GM19035 (cell line): ENCODE data around the gene ITM2C.

Experiments
- ATAC-seq: cut with Tn5 transposase; IDR thresholded peaks from one replicate; pipeline ENCODE4 v1.9.1; 2021; ENCODE audit not compliant: unreplicated experiment

ITM2C gene

DNA sequence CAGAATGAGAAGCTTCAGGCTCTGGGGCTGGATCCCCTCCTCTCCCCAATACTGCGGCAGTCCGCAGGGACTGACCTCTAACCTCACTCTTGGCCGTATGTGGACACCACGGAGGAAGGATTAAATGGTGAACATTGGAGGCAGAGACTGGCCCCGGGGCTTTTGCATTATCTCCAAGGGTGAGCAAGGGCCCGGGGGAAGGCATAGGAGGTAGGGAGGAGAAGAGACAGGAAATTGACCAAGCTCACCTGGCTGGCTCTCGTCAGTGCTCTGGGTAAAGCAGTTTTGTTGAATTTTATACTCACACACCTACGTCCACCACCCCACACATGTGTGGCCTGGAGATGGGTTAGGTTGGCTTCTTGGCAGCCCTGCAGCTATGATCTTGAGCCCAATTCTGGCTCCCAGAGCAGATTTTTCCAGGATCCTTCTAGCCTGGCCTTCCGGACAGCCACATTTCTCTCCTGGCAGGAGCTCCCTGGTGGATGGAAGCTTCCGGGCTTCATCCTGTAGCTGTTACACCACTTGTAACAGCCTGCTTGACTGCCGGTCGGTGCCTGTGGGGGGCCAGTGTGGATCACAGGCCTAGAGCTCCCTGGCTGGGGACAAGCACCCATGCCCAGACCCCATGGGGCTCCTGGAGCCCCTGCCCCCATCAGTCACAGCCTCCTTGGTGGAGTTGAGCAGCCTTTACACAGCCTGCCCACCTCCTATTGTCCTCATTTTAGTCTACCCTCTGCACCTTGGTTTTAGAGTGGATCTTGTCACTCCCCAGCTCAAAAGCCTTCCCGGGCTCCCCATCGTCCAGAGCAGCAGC is 7.6 kb downstream of the ITM2C start:
- ATAC-seq: no peak

DNA sequence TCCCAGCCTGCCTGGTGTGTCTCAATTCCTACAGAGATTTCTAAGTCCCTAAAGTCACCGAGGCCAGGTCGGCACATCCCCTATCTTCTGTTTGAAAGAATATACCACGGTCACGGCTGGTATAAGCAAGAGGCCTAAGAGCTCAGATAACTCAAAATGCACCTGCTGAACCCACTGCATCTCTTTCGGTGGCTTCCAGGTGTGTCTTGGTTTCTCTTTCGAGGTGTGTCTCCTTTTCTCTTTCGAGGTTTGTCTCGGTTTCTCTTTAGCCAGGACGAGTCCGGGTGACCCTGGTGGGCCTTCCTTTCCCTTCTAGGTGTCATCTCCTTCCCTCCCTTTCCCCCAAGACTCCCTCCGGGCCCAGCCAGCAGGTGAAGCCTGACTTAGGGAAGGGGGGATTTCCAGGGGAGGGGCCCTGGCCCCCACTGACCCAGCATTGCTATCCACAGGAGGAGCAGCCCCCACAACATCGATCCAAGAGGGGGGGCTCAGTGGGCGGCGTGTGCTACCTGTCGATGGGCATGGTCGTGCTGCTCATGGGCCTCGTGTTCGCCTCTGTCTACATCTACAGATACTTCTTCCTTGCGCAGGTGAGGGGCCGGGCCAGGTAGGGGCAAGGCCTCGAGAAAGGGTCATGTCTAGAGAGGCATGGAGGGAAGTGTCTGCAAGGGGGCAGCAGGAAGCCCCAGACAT is 8.4 kb downstream of the ITM2C start:
- peak; percentile 71 for ATAC-seq

DNA sequence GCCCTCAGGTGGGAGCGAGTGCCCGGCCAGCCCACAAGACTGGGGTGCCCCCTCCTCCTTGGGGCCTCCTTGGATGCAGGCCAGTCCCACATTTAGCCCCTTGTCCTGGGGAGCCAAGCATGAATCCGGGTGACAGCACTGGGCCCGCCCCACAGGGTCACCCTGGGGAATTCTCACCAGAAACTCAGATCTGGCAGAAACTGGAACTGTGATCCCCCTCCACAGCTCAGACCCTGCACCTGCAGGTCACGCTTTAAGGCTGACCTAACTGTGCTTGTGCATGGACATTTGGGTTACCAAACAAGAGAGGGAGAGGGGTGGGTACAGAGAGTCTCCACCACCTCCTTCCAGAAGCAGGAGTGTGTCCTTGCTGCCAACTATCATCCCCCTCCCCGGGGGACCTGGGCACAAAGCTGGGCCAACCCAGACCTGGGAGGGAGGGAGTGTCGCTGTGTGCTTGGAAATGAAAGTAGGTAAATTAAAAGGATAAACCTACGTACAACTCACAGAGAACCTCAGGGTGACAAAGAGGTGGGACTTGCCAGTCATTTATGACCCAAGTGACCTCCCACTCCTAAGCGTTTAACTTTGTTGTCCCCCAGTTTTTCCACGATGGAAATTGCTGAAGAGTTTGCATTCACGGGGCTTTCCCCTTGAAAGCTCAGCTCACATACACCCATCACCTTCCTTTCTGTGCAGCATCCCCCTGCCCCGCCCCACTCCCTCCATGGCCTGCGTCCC is 9.1 kb downstream of the ITM2C start:
- ATAC-seq: peak; percentile 80

DNA sequence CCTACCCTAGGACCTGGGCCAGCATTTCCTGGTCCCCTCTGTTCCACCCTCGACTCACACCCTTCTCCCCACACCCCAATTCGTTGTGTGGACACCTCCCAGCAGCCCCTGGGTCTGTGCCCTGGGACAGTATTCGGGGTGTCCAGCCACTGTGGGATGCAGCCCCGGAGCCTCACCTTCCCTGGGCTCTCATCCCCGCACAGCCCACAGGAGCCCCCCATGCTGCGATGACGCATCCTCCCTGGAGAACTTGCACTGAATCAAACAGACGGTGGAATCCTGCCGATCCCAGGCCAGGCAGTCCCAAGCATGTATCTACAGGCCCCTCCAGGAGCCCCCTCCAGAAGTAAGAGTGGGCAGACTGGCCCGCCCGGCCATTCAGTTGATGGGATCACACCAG is 9.7 kb downstream of the ITM2C start:
- ATAC-seq: no peak

DNA sequence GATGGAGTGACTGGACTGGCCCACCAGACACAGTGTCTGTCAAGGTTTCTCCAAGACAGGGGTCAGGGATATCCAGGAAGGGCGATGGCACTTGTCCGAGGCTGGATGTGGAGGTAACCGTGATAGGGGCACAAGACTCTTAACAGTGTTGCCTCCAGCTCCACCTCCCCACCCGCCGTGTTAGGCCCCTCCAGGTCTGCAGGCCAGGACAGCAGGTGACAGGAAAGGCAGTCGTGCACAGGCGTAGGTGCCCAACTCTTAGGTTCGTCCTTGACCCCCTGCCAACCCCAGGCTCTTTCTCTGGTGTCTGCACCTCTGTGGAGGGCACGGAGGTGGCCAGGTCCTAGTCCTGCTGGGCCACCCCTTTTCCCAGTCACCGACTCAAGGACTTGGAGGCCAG is 10.1 kb downstream of the ITM2C start:
- no peak for ATAC-seq

DNA sequence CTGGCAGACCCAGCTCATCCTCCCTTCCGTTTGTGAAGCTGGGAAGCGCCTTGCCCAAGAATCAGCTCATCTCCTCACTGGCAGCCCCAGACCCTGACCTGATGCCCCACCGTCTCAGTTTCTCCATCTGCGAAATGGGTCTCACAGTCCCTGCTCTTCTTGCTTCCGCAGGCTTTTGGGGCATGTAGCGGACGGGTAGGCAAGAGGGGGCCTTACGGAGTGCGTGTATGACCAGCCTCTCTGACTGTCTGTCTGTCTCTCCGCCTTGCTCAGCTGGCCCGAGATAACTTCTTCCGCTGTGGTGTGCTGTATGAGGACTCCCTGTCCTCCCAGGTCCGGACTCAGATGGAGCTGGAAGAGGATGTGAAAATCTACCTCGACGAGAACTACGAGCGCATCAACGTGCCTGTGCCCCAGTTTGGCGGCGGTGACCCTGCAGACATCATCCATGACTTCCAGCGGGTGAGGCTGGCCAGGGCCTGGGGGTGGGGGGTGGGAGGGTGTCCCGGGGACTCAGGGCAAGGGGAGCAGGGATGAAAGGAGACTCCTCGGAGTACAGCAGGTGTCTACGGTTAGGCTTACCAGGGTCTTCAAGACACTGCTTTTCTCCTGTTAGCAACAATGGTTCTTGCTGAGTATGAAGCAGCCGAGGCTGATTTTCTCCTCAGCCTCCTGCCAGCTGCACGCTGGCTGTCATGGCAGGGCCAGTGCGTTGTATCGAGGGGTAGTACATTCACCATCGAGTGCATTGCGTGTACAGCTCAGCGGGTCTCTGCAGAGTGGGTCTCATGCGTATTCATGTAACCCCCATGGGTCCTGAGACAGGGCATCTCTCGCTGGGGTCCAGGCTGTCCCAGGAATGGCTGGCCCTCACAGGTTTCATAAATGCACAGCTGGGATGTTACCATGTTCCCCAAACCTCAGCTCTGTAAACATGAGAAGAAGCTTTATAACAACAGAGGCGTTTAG is 10.9 kb downstream of the ITM2C start:
- no peak for ATAC-seq

DNA sequence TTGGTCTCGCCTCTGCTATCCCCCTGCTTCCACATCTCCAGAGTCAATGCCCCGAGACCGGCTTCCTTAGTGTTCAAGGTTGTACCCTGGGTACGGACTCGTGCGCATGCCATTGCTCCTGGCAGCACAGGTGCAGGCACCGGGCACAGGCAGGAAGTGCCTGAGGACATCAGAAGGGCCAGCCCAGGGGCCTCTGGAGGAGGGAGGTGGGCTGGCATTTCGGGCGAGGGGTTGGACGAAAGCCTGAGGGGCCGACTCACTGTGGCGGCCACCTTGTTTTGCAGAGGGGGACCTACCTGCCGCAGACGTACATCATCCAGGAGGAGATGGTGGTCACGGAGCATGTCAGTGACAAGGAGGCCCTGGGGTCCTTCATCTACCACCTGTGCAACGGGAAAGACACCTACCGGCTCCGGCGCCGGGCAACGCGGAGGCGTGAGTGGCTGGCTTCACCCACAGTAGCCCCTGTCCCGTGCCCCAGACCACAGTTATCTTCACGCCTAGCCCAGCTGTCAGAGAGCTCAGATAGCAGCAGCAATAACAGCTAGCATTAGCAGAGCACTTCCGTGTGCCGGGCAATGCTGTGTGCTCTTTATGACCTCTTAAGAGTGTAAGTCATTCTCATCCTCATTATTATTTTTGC is 12.5 kb downstream of the ITM2C start:
- ATAC-seq: no peak

DNA sequence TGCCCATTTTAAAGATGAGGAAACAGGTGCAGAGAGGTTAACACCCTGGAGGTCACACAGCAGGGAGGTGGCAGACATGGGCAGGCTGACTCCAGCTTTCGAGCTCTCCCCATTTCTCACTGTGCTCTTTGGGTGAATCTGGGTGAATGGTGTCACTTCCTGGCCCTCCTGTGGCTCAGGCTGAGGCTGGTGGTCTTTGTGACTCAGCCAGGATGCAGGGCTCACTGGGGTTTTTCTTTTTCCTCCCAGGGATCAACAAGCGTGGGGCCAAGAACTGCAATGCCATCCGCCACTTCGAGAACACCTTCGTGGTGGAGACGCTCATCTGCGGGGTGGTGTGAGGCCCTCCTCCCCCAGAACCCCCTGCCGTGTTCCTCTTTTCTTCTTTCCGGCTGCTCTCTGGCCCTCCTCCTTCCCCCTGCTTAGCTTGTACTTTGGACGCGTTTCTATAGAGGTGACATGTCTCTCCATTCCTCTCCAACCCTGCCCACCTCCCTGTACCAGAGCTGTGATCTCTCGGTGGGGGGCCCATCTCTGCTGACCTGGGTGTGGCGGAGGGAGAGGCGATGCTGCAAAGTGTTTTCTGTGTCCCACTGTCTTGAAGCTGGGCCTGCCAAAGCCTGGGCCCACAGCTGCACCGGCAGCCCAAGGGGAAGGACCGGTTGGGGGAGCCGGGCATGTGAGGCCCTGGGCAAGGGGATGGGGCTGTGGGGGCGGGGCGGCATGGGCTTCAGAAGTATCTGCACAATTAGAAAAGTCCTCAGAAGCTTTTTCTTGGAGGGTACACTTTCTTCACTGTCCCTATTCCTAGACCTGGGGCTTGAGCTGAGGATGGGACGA is 13.2 kb downstream of the ITM2C start:
- no peak for ATAC-seq

DNA sequence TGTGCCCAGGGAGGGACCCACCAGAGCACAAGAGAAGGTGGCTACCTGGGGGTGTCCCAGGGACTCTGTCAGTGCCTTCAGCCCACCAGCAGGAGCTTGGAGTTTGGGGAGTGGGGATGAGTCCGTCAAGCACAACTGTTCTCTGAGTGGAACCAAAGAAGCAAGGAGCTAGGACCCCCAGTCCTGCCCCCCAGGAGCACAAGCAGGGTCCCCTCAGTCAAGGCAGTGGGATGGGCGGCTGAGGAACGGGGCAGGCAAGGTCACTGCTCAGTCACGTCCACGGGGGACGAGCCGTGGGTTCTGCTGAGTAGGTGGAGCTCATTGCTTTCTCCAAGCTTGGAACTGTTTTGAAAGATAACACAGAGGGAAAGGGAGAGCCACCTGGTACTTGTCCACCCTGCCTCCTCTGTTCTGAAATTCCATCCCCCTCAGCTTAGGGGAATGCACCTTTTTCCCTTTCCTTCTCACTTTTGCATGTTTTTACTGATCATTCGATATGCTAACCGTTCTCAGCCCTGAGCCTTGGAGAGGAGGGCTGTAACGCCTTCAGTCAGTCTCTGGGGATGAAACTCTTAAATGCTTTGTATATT is 14.0 kb downstream of the ITM2C start:
- no peak for ATAC-seq

DNA sequence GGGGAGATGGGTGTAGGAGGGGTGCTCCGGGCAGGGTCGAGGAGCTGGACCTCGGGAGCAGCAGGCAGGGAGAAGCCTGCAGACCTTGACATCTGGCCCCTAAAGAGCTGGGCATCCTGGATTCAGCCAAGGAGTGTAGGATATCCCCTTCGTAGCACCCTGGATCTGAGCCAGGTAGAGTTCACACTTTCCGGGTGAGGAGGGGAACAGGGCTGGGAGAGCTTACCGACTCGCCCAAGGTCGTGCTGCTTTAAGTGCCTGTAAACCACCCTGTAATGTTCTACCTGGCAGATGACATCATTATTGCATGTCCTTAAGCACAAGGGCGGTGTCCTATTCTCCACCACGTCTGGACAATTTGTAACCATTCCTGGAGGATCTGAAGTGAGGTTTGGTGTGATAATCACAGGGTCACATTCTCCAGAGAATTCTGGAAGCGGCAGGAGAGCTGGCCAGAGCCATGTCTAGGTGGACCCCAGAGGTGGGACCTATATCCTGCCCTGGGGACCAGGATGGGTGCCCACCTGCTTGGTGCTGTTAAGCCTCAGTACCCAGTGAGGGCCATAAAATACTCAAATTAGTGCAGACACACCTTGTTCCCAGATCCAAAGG is 14.6 kb downstream of the ITM2C start:
- no peak for ATAC-seq

DNA sequence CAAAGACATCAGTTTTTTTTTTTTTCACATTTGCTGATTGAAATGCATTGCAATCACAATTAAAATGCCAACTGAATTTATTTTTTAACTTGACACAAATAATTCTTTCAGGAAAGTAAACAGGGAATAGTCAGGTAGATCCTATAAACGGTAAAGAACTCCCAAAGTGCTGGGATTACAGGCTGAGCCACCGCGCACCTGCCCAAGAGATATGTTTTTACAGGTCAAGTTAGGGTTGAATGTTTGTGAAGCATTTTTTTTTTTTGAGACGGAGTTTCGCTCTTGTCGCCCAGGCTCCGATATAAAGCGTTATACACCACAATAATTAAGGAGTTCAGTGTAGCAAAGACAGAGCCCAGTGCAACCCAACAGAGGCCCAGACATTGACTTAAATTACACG is 15.1 kb downstream of the ITM2C start:
- no peak for ATAC-seq

DNA sequence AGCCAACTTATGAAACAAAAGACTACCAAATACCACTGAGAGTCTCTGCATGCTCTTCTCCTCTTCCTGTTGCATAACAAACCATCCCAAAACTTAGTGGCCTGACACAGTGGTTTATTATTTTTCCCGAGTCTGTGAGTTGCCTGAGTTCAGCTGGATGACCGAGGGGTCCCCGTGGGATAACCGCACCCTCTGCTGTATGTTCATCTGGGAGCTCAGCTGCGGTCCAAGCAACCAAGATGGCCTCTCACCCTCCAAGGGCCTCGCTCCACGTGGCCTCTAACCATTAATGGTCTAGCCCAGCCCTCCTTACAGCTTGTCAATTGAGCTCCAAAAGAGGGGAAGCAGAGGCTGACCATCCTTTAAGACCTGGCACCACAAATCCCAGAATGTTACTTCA is 17.1 kb downstream of the ITM2C start:
- no peak for ATAC-seq

DNA sequence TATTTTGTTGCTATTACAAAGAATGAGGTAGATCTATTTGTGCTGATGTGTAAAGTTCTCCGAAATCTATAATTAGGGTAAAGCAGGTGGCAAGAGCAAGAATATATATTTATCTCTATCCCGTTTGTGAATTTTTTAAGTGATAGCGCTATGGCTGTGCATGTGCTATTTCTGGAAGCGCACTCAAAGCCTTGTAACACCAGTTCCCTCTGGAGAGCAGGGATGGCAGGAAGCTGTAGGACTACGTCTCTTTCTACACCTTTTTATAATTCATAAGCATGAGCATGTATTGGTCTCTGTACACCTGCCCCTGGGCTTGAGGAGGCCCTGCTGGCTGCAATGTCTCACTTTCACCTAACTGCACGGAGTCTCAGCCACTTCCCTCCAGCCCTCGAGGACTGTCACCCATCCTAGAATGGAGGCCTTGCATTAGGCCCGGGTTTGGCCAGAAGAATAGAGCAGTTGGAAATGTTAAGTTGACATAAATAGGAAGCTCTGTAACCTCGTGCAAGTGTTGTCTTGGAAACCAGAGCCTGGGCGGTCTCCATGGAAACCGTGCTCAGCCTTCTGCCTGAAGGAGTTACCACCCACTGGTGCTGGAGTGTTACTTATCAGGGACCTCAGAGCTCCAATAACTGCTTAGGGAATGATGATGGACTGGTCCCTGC is 20.9 kb downstream of the ITM2C start:
- ATAC-seq: no peak

DNA sequence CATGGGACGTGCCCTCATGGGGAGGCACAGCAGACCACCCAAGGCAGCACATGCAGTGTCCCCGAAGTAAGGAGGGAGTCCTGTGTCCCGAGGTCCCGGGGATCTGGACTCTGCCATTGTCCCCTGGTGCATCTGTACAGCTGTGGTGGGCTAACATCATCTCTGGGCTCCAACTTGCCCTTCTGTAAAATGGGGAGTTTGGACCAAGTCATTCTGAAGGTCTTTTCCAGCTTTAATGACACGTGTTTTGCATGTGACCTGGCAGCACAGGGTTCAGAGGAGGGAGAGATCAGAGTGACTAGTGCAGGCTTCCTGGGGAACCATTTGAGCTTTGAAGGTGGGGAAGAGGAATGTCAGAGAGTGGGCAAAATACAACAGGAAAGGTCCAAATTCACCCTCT is 21.5 kb downstream of the ITM2C start:
- ATAC-seq: no peak

DNA sequence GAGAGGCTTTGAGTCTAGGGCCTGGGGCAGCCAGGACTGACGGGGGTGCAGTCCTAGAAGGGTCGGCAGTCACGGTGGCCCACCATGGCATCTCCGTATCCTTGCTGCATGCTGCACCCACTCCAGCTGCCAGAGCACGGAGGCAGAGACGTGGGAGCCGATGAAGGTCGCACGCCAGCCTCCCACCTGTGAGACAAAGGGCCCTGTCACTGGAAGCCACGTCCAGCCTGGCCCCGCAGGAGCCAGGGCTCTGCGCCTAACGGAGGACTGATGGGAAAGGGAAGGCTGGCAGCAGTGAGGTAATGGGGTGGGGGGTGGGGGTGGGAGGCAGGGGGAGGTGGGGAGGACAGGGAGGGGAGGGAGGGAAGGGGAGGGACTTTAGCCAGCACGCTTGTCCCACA is 21.9 kb downstream of the ITM2C start:
- no peak for ATAC-seq

DNA sequence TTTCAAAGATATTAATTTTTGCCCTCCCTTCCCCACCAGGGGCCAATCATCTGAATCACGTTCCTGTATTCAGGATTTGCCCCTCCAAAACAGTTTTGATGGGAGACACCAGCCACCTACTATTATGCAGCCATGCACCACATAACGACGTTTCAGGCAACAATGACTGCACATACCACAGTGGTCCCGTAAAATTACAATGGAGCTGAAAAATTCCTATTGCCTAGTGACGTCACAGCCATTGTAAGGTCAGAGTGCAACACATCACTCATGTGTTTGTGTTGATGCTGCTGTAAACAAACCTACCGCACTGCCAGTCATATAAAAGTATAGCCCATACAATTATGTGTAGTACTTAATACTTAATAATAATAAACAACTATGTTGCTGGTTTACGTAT is 22.6 kb downstream of the ITM2C start:
- ATAC-seq: no peak

DNA sequence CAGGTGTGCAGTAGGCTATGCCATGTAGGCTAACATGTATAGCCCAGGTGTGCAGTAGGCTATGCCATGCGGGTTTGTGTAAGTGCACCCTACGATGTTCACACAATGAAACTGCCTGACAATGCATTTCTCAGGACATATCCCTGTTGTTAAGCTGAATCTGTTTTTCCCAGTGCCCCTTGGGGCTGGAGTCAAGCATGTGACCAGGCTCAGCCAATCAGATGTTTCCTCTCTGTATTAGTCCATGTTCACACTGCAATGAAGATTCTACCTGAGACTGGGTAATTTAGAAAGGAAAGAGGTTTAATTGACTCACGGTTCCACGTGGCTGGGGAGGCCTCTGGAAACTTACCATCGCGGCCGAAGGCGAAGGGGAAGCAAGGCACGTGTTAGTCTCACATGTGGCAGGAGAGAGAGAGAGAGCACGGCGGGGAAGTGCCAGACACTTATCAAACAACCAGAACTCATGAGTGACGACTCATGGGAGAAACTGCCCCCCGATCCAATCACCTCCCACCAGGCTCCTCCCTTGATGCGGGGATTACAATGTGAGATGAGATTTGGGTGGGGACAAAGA is 24.2 kb downstream of the ITM2C start:
- ATAC-seq: no peak
